IPS DF 4.7 (cell line): Measurements from ENCODE around the gene CPED1.

Source experiments
- DNase-seq: peaks from one replicate; pipeline ENCODE4 v3.0.0-alpha.2; 2013; ENCODE audit warnings: low spot score; ENCODE audit errors: extremely low read depth

Gene CPED1

GRCh38 chr7:121343302-121343701 is 354.8 kb downstream of the CPED1 start:
- DNase-seq, result no peak

GRCh38 chr7:121344093-121344492 is 355.6 kb downstream of the CPED1 start:
- no peak for DNase-seq

GRCh38 chr7:121344497-121344896 is 356.0 kb downstream of the CPED1 start:
- DNase-seq, result no peak
